Testis (tissue), 3 donors: ENCODE results near the gene MED12L. TPM values are rescaled to one million over a fixed set of nuclear protein-coding genes. Genes with fewer than 3 reads are reported as not detected.
"Not testable (repeated sequence)": the region's sequence is repeated elsewhere in the genome, so short reads cannot be mapped to it uniquely, and the experiment has no call there.

ENCODE experiments used
- DNase-seq: peaks from one replicate; pipeline ENCODE4 v3.0.0-alpha.2; 2019
- H3K27ac ChIP-seq, 2 donors: fragments of 200-600 bp; sonication (generic); one replicate each; pipeline ENCODE4 v1.5.1; 2019
- H3K27me3 ChIP-seq: fragments of 200-600 bp; sonication (generic); one replicate; pipeline ENCODE4 v1.5.1; 2019
- H3K36me3 ChIP-seq: fragments of 200-600 bp; sonication (generic); one replicate; pipeline ENCODE4 v1.5.1; 2017; ENCODE audit warnings: low read depth; ENCODE audit errors: missing control alignments
- H3K4me1 ChIP-seq: fragments of 200-600 bp; sonication (generic); one replicate; pipeline ENCODE4 v1.5.1; 2019
- H3K4me3 ChIP-seq, 2 donors: fragments of 200-600 bp; sonication (generic); one replicate each; pipeline ENCODE4 v1.5.1; 2017 to 2019
- H3K9me3 ChIP-seq: fragments of 200-600 bp; sonication (generic); one replicate; pipeline ENCODE4 v1.5.1; 2017
- CTCF ChIP-seq, 3 experiments: fragments of 450-650 bp in 2 of 3; fragments of 200-600 bp in 1 of 3; sonication (generic) in 1 of 3; IDR thresholded peaks; one replicate each; pipeline ENCODE4 v1.5.1; 2016 to 2019; ENCODE audit warnings: antibody characterized with exemption in 3 of 3, mild to moderate bottlenecking in 2 of 3, moderate library complexity in 1 of 3
- POLR2A ChIP-seq: fragments of 450-650 bp; IDR thresholded peaks from one replicate; pipeline ENCODE4 v1.6.1; 2017; ENCODE audit warnings: antibody characterized with exemption, mild to moderate bottlenecking, moderate library complexity
- WGBS, 2 donors: methylation state at CpG; one replicate each; pipeline ENCODE4 v1.1.5; 2018; 5-methylcytosine and 5-hydroxymethylcytosine counted together
- intact Hi-C: fragments of 100-400 bp; cut with DNase I; formaldehyde crosslinking; loops from one replicate; pipeline ENCODE4 v1.15.1; 2023; ENCODE audit warnings: low total_unique reads
- polyA plus RNA-seq: library from polyadenylated mRNA; stranded (reverse); fragments of 350-450 nt; fragmentation: Illumina TruSeq; extraction: RNeasy Lipid Tissue Mini Kit (QIAGEN cat#74804); gene quantifications from one replicate; pipeline ENCODE4 v1.2.3, GENCODE V29; 2014; ENCODE audit warnings: low read depth, low replicate concordance; ENCODE audit not compliant: insufficient read depth
- total RNA-seq, 2 donors: library from RNA; depleted of rRNA; stranded (reverse); fragments of >200 nt; gene quantifications; one replicate each; pipeline ENCODE4 v1.2.3, GENCODE V29; 2016

Gene MED12L
- total and polyA plus RNA-seq, 3 donors from 2014 or later = 10.3 to 18.5 (median 10.4) TPM

GRCh38 chr3:151067158-151067557 lies 18.3 kb upstream of the MED12L start:
- no peaks in the 10 kb centered on the region for H3K36me3 ChIP-seq
- H3K4me1 ChIP-seq = no peaks in the 10 kb centered on the region
- 82 to 92% methylated on average over 2 of the region's 2 CpGs for WGBS, 2 donors
- intact Hi-C loops = no loop called here
- no peak overlapping the region for H3K27ac ChIP-seq
- H3K27me3 ChIP-seq = no peaks in the 10 kb centered on the region
- TF ChIP-seq CTCF (IDR thresholded peaks at IDR 0.05) = no peak
- TF ChIP-seq POLR2A = no peak
- no peak for DNase-seq
- no peaks in the 10 kb centered on the region for H3K9me3 ChIP-seq
- H3K4me3 ChIP-seq = no peak overlapping the region

- 85 to 93% methylated on average over 7 of the region's 7 CpGs for WGBS, 2 donors
- H3K4me1 ChIP-seq, H3K36me3 ChIP-seq, DNase-seq, H3K9me3 ChIP-seq, intact Hi-C loops, H3K27me3 ChIP-seq, H3K4me3 ChIP-seq, H3K27ac ChIP-seq: not testable (repeated sequence)
Measured at GRCh38 chr3:151072842-151073241, 12.6 kb upstream of the MED12L start.

GRCh38 chr3:151074256-151074655 lies 11.2 kb upstream of the MED12L start:
- Histone ChIP-seq H3K9me3 (no peaks in the 10 kb centered on the region), H3K27ac (no peak overlapping the region), H3K27me3 (no peaks in the 10 kb centered on the region), H3K4me3 (no peak overlapping the region), H3K36me3 (no peaks in the 10 kb centered on the region), H3K4me1 (no peaks in the 10 kb centered on the region)
- TF ChIP-seq POLR2A (no peak), CTCF (IDR thresholded peaks at IDR 0.05) (no peak)
- no peak for DNase-seq
- WGBS, 2 donors = 50 to 68% methylated on average over 1 of the region's 1 CpG
- intact Hi-C loops = no loop called here

- 93% methylated on average over 2 to 3 of the region's 3 CpGs for WGBS, 2 donors
- intact Hi-C loops = no loop called here
Measured at GRCh38 chr3:151075869-151076562, 9.4 kb upstream of the MED12L start.

GRCh38 chr3:151076626-151077025 lies 8.8 kb upstream of the MED12L start:
- Histone ChIP-seq H3K36me3 (no peaks in the 10 kb centered on the region), H3K4me3 (no peak overlapping the region), H3K9me3 (no peaks in the 10 kb centered on the region), H3K27me3 (no peaks in the 10 kb centered on the region), H3K4me1 (no peaks in the 10 kb centered on the region), H3K27ac (no peak overlapping the region)
- WGBS, 2 donors = 93 to 94% methylated on average over 4 of the region's 4 CpGs
- intact Hi-C loops = no loop called here
- no peak for DNase-seq
- TF ChIP-seq POLR2A (no peak), CTCF (IDR thresholded peaks at IDR 0.05) (no peak)

More at GRCh38 chr3:151075869-151076562, 9.4 kb upstream of the MED12L start:
- no peaks in the 10 kb centered on the region for H3K27me3 ChIP-seq
- H3K27ac ChIP-seq = no peak overlapping the region
- DNase-seq = no peak
- no peak for TF ChIP-seq POLR2A
- no peak for TF ChIP-seq CTCF (IDR thresholded peaks at IDR 0.05)
- no peak overlapping the region for H3K4me3 ChIP-seq
- H3K36me3 ChIP-seq = no peaks in the 10 kb centered on the region
- no peaks in the 10 kb centered on the region for H3K4me1 ChIP-seq
- H3K9me3 ChIP-seq = no peaks in the 10 kb centered on the region

- H3K36me3 ChIP-seq, H3K27ac ChIP-seq, intact Hi-C loops, H3K4me3 ChIP-seq, DNase-seq, H3K4me1 ChIP-seq, H3K27me3 ChIP-seq, H3K9me3 ChIP-seq: not testable (repeated sequence)
- 95 to 96% methylated on average over 1 of the region's 1 CpG for WGBS, 2 donors
Measured at GRCh38 chr3:151081082-151081481, 4.4 kb upstream of the MED12L start.
